Measurements from ENCODE around the gene MADD.

MADD gene

DNA sequence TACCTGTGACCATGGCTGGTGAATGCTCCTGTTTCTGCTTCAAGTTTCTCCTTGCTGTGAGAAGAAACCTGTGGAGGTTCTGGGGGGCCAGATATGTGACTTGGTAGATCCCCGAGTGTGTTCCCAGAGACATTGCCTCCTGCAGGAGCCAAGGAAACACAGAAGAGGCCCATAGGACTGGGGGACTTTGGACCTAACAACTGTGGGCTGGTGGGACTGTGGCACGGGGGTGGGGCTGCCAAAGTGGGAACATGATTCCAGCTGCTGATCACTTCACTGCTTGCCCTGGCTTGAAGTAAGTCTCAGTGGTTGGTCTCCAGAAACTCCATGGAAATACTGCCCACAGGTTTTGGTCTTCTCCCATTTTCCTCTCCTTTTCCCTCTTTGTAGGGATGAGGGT, 16.3 kb upstream of the MADD start:
- DNase-seq, result no peak

GRCh38 chr11:47254386-47254785, 15.5 kb upstream of the MADD start:
- DNase-seq, result no peak

DNA sequence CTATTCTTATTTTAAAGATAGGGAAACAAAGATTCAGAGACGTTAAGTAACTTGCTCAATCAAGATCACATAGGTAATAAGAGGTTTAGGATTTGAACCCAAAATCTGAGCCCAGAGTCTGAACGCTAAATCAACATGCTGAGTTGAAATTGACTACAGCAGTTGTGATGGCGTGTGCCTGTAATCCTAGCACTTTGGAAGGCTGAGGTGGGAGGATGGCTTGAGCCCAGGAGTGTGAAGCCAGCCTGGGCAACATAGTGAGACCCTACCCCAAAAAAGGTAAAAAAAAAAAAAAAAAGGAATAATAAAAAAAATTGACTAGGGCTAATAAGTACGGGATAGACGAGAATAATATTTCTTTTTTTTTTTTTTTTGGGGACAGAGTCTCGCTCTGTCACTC, 13.6 kb upstream of the MADD start:
- no peak for DNase-seq

DNA sequence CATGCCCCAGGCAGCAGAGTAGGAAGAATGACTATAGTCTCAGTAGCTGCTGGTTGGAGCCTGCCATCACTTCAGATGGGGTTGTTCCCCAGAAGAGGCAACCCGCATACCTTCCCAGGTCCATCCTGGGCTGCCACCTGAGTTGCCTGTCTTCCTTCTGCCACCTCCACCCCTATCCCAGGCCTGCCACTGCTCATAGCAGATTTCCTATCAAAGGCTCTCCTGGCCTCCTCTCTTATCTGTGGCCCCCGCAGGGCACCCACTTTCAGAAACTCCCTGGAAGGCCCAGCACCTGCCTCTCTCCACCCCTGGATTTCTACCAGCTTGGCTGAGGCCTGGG, 12.8 kb upstream of the MADD start:
- DNase-seq, result no peak

DNA sequence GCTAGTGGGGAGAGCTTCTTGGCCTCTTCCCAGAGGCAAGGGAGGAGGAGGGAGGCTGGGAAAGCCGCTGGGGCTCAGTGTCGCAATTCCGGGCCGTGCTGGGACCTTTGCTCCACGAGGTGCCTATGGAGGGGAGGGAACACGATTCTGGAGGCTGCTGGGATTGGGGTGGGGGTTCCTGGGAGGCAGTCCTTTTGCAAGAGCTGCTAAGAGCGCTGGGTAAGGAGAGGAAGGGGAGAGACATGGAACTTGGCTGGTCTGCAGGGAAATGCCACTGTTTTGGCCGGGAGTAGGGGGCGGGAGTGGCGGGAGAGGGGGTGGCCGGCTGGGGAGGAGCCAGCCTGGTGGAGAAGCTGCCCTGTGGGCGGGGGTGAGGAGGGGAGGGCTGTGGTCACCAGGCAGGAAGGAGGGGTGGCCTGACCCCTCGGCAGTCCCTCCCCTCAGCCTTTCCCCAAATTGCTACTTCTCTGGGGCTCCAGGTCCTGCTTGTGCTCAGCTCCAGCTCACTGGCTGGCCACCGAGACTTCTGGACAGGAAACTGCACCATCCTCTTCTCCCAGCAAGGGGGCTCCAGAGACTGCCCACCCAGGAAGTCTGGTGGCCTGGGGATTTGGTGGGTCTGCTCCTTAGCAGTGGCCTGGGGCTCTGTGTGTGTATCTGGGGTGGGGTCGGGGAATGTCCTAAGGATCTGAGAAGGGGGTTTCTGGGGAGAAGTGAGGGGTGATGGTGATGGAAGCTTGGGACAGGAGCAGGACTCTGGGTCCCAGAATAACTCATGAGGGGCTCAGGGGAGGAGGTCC, 12.2 kb upstream of the MADD start, which contains the start of gene NR1H3:
Gene NR1H3, plus strand, starts transcription at position 480 of the 800 bp plus-strand sequence. CDS start 1,221 bp downstream, outside the sequence.
- DNase-seq, result peak; percentile 51

DNA sequence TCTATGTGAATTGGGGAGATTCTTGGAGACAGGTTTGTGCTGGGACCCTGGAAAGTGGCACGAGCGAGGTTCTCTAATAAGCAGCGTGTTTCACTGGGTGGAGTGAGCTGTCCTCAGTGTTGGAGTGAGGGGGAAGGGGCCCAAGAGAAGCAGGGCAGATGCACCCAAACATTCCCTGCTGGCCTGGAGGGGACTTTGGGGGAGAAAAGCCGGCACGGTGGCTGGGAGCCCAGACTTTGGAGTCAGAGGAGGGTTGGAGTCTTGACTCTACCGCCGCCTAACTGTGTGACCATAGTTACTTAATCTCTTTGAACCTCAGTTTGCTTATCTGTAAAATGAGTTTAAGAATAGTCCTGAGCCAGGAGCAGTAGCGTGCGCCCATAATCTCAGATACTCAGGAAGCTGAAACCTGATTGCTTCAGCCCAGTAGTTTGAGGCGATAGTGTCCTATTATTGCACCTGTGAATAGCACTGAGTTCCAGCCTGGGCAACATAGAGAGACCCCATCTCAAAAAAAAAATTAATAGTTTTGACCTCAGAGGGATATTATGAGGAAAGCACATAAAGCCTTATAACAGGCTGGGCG, 11.5 kb upstream of the MADD start:
- no peak for DNase-seq

DNA sequence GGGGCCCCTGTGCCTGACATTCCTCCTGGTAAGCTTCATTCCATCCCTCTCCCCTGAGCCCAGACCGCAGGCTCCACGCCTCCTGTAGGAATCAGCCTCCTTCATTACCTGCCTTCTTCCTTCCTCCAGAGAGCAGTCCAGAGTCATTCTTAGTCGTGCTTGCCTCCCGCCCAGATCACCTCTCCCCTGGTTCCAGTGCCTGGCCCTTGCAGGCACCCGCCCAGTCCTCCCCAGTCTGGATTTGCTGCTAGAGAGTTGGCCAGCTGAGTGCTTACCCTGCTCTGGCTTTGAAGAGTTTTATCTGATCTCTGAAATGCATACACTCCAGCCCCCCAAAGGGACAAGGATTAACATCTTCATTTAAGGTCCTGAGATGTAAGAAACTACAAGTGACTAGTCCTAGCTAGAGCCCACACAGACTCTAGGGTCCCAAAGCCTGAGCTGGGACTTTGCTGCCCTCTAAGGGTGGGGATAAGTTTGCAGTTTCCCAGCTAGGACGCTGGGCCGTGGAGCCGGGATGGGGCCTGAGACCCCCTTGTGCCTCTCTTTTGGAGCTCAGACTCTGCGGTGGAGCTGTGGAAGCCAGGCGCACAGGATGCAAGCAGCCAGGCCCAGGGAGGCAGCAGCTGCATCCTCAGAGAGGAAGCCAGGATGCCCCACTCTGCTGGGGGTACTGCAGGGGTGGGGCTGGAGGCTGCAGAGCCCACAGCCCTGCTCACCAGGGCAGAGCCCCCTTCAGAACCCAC, 10.5 kb upstream of the MADD start:
- peak; percentile 31 for DNase-seq

- no peak for DNase-seq
These were observed 9.6 kb upstream of the MADD start for GRCh38 chr11:47260366-47260765.

DNA sequence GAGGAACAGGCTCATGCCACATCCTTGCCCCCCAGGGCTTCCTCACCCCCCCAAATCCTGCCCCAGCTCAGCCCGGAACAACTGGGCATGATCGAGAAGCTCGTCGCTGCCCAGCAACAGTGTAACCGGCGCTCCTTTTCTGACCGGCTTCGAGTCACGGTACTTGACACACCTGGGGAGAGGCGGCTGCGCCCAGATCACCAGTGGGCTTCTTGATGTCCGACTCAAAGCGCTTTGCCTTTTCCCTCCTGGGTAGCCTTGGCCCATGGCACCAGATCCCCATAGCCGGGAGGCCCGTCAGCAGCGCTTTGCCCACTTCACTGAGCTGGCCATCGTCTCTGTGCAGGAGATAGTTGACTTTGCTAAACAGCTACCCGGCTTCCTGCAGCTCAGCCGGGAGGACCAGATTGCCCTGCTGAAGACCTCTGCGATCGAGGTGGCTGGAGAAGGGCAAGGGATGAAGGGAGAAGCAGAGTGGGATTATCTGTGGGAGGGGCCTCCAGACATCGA, 8.6 kb upstream of the MADD start:
- DNase-seq, result no peak

DNA sequence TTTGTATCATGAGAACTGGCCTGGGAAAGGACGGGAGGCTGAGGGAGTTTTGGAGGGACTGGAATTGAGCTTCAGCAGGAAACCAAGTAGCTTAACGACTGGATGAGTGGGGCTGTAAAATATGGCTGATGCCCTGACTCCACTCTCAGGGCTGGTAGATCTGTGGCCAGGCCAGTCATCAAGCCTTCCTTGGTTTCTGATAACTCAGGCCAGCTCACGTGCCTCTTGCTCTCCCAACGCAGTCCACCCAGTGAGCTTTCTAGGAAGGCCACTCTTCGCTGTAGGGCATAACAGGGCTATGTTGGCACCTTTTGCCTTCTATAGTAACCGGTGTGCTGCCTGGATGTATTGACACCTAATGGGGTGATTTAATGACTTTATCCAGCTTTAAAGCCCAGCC, 5.8 kb upstream of the MADD start:
- no peak for DNase-seq

DNA sequence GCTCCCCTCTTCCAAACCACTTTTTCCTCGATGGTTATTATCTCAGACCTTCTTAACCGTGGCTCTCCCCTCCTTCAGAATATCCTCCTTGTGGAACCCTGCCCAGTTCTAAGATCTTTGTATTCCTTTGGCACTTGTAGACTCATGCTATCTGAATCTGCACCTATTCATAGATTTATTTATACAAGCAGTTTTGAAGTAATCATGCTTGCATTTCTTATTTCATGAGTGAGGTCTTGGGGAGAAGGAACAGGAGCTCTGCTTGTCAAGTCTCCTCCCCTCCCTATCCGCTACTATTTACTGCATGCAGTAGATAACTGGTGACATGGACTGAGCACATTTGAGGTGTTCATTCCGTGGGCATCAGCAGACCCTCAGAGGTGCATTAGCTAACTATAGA, 5.4 kb upstream of the MADD start:
- DNase-seq, result peak; percentile 25

DNA sequence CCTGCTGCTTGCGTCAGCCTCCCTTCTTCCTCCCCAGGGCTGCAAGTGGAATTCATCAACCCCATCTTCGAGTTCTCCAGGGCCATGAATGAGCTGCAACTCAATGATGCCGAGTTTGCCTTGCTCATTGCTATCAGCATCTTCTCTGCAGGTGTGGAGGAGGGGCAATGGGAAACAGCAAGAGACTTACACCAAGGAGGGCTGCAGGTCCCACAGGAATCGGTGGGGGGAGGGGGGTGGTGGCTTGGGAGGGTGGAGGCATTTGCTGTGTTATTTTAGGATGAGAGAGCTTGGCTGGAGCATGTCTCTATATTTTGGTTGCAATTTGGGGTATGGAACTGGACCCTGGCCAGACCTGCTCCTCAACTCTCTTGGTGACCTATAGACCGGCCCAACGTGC, 2.1 kb upstream of the MADD start:
- DNase-seq, result no peak

DNA sequence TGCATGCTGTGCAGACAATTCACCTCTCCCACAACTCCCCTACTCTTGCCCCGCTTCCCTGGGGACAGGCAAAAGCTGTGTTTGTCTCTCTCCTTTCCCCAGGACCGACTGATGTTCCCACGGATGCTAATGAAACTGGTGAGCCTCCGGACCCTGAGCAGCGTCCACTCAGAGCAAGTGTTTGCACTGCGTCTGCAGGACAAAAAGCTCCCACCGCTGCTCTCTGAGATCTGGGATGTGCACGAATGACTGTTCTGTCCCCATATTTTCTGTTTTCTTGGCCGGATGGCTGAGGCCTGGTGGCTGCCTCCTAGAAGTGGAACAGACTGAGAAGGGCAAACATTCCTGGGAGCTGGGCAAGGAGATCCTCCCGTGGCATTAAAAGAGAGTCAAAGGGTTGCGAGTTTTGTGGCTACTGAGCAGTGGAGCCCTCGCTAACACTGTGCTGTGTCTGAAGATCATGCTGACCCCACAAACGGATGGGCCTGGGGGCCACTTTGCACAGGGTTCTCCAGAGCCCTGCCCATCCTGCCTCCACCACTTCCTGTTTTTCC, 1.4 kb upstream of the MADD start:
- DNase-seq, result no peak

GRCh38 chr11:47269002-47269828, 718 bp upstream of the MADD start:
- peak; percentile 94 for DNase-seq

DNA sequence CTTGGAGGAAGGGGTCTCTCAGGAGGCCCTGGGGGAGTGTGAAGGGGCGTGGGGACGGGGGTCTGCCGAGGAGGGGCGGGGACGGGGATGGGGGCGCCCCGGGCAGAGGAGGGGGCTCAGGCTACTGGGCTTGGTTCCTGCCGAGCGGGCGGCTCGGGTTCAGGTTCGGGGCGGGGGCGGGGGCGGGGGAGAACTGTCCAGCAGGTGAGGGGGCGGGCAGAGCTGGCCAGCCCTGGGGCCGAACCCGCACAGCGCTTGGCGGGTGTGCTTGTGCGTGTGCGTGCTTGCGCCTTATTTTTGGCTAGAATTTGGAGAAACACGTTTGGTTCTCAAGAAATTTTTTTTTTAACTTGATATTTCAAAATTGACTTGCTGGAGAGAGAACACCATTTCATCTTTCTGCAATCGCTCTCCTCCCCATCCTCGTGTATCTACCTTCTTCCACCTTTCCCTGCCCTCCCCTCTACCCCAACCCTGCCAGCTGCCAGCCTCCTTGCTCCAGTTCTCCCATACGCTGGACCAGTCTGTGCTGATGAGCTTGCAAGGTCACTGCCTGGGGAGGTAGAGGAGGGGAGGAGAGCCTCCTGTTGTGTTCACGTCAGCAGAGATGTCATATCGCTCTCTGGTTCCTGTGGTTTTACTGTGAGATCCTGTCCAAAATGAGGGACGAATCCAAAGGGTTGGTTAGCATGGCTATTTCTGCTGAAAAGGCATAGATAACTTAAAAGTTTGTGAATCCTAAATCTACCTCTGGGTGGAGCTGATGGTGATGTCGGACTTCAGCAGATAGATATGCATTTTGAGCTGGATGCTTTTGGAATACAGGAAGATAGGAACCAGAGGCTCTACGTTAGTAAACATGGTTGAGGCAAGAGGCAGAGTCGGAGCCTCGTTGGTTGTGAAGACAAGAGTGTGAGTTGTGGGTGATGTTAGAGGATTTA, 668 bp downstream of the MADD start:
- DNase-seq, result peak; percentile 63

DNA sequence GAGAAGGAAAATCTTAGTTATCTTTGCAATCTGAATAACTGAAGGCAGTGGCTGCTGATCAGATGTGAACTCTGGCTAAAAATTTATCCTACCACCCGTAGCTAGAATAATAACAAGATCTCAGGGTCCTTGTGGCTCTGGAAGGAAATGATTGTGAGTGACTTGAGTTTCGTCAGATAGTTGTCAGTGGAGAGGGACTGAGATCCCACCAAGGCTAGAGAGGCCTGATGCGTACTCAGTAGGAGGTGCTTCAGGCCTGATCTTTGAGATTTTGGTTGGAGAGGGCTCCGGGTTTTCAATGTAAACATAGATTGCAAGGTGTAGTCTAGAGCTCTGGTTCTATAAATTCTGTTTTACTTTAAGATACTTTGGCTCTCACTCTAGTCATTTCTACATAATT, 1.4 kb downstream of the MADD start:
- no peak for DNase-seq

- no peak for DNase-seq
These were observed 2.2 kb downstream of the MADD start for GRCh38 chr11:47271961-47272661.

- no peak for DNase-seq
These were observed 2.8 kb downstream of the MADD start for GRCh38 chr11:47272706-47273105.

GRCh38 chr11:47274495-47275235, 4.7 kb downstream of the MADD start:
- DNase-seq, result no peak

- DNase-seq, result no peak
These were observed 7.0 kb downstream of the MADD start for GRCh38 chr11:47276923-47277322.

Data from fibroblast of skin of right biceps (primary cell).